HG02973 (cell line): ENCODE results near the gene WDTC1.

Experiments used
- ATAC-seq: cut with Tn5 transposase; IDR thresholded peaks from one replicate; pipeline ENCODE4 v1.9.1; 2021; ENCODE audit warnings: moderate library complexity; ENCODE audit not compliant: unreplicated experiment

The WDTC1 gene

GRCh38 chr1:27351541-27352107 is 117.2 kb downstream of the WDTC1 start:
- no peak for ATAC-seq

- ATAC-seq = no peak
These were observed 118.7 kb downstream of the WDTC1 start for GRCh38 chr1:27353166-27353565.

GRCh38 chr1:27353629-27354028 is 119.2 kb downstream of the WDTC1 start:
- no peak for ATAC-seq

- no peak for ATAC-seq
These were observed 121.3 kb downstream of the WDTC1 start for GRCh38 chr1:27355683-27356082.

GRCh38 chr1:27356277-27356618 is 121.8 kb downstream of the WDTC1 start:
- ATAC-seq = no peak

GRCh38 chr1:27356619-27357280 is 122.3 kb downstream of the WDTC1 start:
- no peak for ATAC-seq

GRCh38 chr1:27357281-27358037 is 123.0 kb downstream of the WDTC1 start:
- no peak for ATAC-seq
